Peyer's patch (tissue), 4 donors: ENCODE data around the gene KIF25. TPM values are rescaled to one million over a fixed set of nuclear protein-coding genes. Genes with fewer than 3 reads are reported as not detected.

Experiments
- DNase-seq, 3 donors: peaks; one replicate each; pipeline ENCODE4 v3.0.0-alpha.2; 2017 to 2019
- H3K27ac ChIP-seq, 4 donors: fragments of 200-600 bp; sonication (generic); one replicate each; pipeline ENCODE4 v1.5.1; 2016 to 2019
- H3K27me3 ChIP-seq, 2 donors: fragments of 200-600 bp; sonication (generic); one replicate each; pipeline ENCODE4 v1.5.1; 2019
- H3K36me3 ChIP-seq, 3 donors: fragments of 200-600 bp; sonication (generic); one replicate each; pipeline ENCODE4 v1.5.1; 2016 to 2019
- H3K4me1 ChIP-seq, 4 donors: fragments of 200-600 bp; sonication (generic); one replicate each; pipeline ENCODE4 v1.5.1; 2016 to 2019
- H3K4me3 ChIP-seq, 4 donors: fragments of 200-600 bp; sonication (generic); 1 replicate in 3 of 4; 2 replicates in 1 of 4; pipeline ENCODE4 v1.5.1; 2016 to 2019; ENCODE audit warnings: mild to moderate bottlenecking in 1 of 4
- H3K9me3 ChIP-seq, 4 donors: fragments of 200-600 bp; sonication (generic); one replicate each; pipeline ENCODE4 v1.5.1; 2016 to 2019; ENCODE audit warnings: mild to moderate bottlenecking in 1 of 4
- POLR2A ChIP-seq, 2 donors: fragments of 450-650 bp; IDR thresholded peaks; one replicate each; pipeline ENCODE4 v1.5.1; 2017; ENCODE audit warnings: antibody characterized with exemption in 2 of 2, mild to moderate bottlenecking in 2 of 2, moderate library complexity in 2 of 2
- total RNA-seq, 4 donors: library from RNA; depleted of rRNA; stranded (reverse); fragments of >200 nt; gene quantifications; one replicate each; pipeline ENCODE4 v1.1.0, GENCODE V29; 2016
- TF ChIP-seq, protein P1 (sequence below), 6 experiments: fragments of 450-650 bp in 4 of 6; fragments of 200-600 bp in 2 of 6; sonication (generic) in 1 of 6; IDR thresholded peaks; one replicate each; pipeline ENCODE4 v1.5.1; 2017 to 2019; ENCODE audit warnings: antibody characterized with exemption in 6 of 6, mild to moderate bottlenecking in 3 of 6, moderate library complexity in 1 of 6

KIF25 gene
- total RNA-seq, 4 donors from 2014 or later: not detected

DNA sequence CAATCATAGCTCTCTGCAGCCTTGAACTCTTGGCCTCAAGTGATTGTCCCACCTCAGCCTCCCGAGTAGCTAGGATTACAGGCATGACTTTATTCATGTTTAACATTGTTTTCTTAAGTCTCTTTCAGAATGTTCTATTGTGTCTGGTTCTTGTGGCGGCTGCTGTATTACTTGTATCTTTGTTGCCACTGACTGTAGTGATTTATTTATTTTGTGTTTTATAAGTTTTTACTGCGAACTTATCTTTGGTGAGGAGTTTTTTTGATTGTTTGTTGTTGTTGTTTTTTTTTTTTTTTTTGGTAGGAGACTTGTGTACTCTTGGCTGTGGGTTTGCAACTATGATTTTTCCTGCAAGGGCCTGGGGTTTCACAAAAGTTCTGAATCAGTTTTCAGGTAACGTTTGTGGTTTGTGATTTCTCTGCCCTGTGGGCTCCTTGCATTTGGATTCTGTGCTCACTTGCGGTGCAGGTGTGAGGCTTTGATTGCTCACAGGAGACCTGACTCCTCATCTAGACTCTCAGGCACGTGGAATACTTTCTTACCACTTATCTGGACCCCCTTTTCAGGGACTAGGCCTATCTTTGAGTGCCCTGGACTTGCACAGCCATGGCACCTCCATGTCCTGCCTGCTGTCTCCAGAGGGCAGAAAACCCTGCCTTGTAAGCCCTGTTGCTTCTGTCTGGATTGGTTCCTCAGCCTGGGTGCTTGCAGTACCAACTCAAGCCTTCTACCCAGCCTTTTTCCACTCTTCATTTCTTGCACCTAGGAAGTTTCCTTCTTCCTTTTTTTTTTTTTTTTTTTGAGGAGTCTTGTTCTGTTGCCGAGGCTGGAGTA lies 25.2 kb downstream of the KIF25 start:
- Histone ChIP-seq H3K4me3 (no peak overlapping the region), H3K27me3 (no peaks in the 10 kb centered on the region), H3K27ac (no peak overlapping the region), H3K9me3 (no peaks in the 10 kb centered on the region), H3K4me1 (no peaks in the 10 kb centered on the region), H3K36me3 (no peaks in the 10 kb centered on the region)
- TF ChIP-seq, protein P1, sequence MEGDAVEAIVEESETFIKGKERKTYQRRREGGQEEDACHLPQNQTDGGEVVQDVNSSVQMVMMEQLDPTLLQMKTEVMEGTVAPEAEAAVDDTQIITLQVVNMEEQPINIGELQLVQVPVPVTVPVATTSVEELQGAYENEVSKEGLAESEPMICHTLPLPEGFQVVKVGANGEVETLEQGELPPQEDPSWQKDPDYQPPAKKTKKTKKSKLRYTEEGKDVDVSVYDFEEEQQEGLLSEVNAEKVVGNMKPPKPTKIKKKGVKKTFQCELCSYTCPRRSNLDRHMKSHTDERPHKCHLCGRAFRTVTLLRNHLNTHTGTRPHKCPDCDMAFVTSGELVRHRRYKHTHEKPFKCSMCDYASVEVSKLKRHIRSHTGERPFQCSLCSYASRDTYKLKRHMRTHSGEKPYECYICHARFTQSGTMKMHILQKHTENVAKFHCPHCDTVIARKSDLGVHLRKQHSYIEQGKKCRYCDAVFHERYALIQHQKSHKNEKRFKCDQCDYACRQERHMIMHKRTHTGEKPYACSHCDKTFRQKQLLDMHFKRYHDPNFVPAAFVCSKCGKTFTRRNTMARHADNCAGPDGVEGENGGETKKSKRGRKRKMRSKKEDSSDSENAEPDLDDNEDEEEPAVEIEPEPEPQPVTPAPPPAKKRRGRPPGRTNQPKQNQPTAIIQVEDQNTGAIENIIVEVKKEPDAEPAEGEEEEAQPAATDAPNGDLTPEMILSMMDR (IDR thresholded peaks at IDR 0.05): no peak
- TF ChIP-seq POLR2A (IDR thresholded peaks at IDR 0.05): no peak
- DNase-seq: no peak

DNA sequence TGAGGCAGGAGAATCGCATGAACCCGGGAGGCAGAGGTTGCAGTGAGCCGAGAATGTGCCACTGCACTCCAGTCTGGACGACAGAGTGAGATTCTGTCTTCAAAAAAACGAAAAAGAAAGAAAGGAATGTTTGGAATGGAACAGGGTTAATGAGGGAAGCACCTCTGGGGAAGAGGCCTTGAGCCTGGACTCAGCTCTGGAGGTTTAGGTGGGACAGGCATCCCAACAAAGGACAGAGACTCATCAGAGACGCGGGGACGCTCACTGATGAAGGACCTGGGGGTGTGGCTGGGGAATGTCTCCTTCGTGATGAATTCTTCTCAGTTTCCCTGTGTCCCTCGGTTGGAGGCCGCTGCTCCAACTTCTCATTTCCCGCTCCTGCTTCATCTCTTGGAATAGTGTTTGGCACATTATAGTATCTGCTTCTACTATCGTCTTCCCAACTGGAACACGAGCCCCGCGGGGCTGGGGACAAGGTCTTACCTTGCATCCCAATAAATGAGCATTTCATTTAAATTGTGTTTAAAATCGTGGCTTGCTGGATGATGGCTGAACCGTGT lies 27.6 kb downstream of the KIF25 start:
- Histone ChIP-seq H3K4me3 (no peak overlapping the region), H3K27ac (peak overlapping the region in 2 of 4 donors; percentile 23 to 53), H3K27me3 (no peaks in the 10 kb centered on the region), H3K36me3 (no peaks in the 10 kb centered on the region), H3K4me1 (no peaks in the 10 kb centered on the region), H3K9me3 (no peaks in the 10 kb centered on the region)
- TF ChIP-seq POLR2A (IDR thresholded peaks at IDR 0.05): no peak
- TF ChIP-seq, protein P1 (IDR thresholded peaks at IDR 0.05): no peak
- no peak for DNase-seq

- DNase-seq: no peak
- TF ChIP-seq, protein P1 (IDR thresholded peaks at IDR 0.05): no peak
- TF ChIP-seq POLR2A (IDR thresholded peaks at IDR 0.05): no peak
These were observed 28.6 kb downstream of the KIF25 start for GRCh38 chr6:168025831-168026710.

DNA sequence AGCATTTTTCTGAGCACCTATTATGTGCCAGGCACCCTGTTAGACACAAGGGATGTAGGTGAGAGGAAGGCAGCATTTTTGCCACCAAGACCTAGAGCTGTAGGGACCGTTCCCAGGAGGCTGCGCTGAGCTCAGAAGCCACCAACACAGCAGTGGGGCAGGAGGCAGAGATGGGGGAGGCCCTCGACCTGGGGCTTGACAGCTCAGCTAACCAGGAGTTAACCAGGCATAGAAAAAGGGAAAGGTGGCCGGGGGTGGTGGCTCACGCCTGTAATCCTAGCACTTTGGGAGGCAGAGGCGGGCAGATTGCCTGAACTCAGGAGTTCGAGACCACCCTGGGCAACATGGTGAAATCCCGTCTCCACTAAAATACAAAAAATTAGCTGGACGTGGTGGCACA lies 29.5 kb downstream of the KIF25 start:
- no peaks in the 10 kb centered on the region for H3K27me3 ChIP-seq
- no peaks in the 10 kb centered on the region for H3K9me3 ChIP-seq
- no peak for DNase-seq
- H3K27ac ChIP-seq: no peak overlapping the region
- no peak for TF ChIP-seq POLR2A (IDR thresholded peaks at IDR 0.05)
- TF ChIP-seq, protein P1 (IDR thresholded peaks at IDR 0.05): no peak
- no peak overlapping the region for H3K4me3 ChIP-seq
- no peaks in the 10 kb centered on the region for H3K4me1 ChIP-seq
- H3K36me3 ChIP-seq: no peaks in the 10 kb centered on the region

More at GRCh38 chr6:168025831-168026710, 28.6 kb downstream of the KIF25 start:
- no peak overlapping the region for H3K4me3 ChIP-seq
- H3K27ac ChIP-seq: no peak overlapping the region
- no peaks in the 10 kb centered on the region for H3K27me3 ChIP-seq
- H3K9me3 ChIP-seq: no peaks in the 10 kb centered on the region
- no peaks in the 10 kb centered on the region for H3K4me1 ChIP-seq
- no peaks in the 10 kb centered on the region for H3K36me3 ChIP-seq

DNA sequence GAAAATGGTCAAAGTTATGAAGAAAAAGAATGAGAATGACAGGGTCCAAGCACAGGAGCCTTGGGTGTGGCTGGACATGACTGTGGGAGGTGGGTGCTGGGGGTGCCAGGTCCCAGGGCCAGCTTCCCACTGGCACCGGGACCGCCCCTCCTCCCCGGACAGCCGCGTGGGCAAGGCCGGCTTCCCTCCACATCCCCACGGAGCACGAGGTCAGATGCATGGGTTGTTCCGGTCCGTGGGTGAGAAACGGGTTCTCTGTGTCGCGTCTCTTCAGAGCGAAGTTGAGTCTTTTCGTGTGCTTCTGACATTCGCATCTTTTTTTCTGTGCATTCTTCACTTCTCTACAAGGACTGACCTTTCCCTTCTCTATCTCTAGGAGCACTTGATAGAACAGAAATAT lies 30.1 kb downstream of the KIF25 start:
- TF ChIP-seq, protein P1 (IDR thresholded peaks at IDR 0.05): no peak
- no peak for TF ChIP-seq POLR2A (IDR thresholded peaks at IDR 0.05)
- H3K36me3 ChIP-seq: no peaks in the 10 kb centered on the region
- H3K4me3 ChIP-seq: no peak overlapping the region
- H3K27ac ChIP-seq: no peak overlapping the region
- H3K27me3 ChIP-seq: no peaks in the 10 kb centered on the region
- DNase-seq: no peak
- no peaks in the 10 kb centered on the region for H3K9me3 ChIP-seq
- H3K4me1 ChIP-seq: no peaks in the 10 kb centered on the region
